ENCODE results near the gene POLR2J.
"Not testable (repeated sequence)": the region's sequence is repeated elsewhere in the genome, so short reads cannot be mapped to it uniquely, and the experiment has no call there.

Gene POLR2J

DNA sequence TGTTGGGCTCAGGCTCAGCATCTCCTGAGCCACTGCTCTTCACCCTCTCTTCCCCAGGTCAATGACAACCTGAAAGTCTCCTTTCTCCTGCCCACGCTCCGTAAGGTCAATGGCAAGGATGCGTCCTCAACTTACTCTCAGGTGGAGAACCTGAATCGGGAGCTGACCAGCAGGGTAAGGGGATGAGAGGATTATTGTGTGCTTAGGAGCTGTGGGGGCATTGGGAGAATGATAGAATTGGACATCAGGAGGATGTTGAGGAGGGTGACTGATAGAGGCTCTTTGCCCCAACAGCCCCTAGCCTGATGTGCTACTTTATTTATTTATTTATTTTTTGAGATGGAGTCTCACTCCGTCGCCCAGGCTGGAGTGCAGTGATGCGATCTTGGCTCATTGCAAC is 12.6 kb downstream of the POLR2J start:
- DNase-seq (ENCODE audit: low read depth), result no peak

DNA sequence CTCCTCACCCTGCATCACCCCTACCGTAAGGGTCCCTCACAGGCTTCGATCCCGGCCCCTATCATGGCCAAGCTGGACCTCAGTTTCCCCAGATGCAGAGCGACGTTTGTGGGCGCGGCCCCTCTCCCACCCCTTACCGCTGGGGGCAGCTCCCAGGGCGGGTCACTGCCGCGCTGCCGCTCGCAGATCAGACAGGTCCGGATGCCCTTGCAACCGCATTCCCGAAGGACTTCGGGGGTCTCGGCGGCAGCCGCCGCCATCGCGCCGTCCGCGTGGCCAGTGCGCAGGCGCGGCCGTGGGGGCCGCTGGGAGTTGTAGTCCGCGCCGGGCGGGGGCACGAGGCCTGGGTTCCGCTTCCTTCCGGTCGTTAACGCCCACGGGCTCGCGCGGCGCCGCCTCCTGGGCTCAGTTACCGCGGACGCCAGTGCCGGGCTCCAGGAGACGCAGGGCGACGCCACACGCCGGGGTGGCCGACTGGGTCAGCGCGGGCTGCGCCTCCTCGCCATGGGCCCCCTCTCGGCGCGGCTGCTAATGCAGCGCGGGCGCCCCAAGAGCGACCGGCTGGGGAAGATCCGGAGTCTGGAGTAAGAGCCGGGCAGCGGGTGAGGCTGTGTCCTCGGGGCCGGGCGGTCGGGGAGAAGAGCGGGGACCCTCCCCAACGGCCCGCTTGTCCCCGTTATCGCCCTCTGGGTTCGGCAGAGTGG is 14.0 kb downstream of the POLR2J start, which contains the start of the genes ALKBH4 and LRWD1:
TSS of gene ALKBH4 (minus strand) at position 287 of the 704 bp plus-strand sequence. CDS start at position 260, 27 bp downstream.
TSS of gene LRWD1 (plus strand) at position 408 of the 704 bp plus-strand sequence. CDS start at position 505, 97 bp downstream.
- peak; percentile 96 for DNase-seq (ENCODE audit: low read depth)

GRCh38 chr7:102463841-102464576 is 14.7 kb downstream of the POLR2J start:
- DNase-seq (ENCODE audit: low read depth), result no peak

- no peak for DNase-seq (ENCODE audit: low read depth)
Measured at GRCh38 chr7:102460467-102460866, 18.3 kb downstream of the POLR2J start.

DNA sequence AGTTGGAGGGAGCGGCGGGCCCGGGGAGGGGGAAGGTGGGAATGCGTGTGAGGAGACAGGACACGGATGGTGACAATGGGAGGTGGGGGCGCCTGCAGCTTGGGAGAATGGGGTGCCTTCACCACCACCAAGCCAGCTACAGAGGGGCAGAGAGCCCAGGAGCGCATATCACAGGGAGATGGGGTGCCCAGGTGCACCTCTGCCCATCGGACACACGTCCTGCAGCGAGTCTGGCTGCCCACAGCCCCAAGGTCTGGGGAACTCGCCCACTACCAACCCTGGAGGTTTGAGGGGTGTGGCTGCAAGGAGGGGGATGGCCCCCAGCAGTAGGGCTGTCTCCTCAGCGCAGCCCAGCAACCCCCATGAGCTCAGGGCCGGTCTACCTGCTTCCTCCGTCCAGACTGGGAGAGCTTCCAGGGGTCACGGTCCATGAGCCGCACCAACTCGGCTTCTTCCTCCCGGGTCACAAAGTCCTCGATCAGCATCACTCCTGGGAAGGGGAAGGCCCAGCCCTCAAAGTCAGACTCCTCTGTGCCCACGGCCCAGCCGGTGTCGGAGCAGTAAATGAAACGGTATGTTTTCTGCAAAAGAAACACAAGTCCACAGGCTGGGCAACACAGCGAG is 19.4 kb downstream of the POLR2J start:
- DNase-seq (ENCODE audit: low read depth), result no peak

DNA sequence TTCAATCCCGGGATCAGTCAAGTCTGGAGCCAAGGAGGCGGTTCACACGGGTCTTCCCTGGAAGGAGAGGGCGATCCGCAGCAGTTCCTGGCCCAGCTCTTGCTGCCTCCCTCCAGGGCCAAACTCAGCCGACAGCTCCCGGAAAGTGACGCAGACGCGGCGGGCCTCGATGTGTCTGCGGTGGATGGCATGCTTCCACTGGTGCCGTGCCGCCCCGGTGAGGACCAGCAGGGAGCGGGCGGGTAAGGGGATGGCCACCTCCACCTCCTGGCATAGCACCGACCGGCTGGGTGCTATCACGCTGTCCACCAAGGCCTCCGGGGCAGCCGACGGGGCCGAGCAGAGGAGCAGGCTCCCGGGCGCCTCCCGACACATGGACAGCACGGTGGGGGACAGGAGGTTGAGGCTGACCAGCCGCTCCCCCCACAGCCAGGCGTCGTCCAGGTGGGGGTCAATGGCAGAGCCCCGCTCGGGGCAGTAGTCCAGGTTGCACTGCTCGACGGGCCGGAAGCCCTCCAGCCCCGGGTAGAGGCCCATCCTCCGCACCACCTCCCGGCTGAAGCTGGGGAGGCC is 21.3 kb downstream of the POLR2J start:
- DNase-seq (ENCODE audit: low read depth), result no peak

GRCh38 chr7:102456327-102456726 is 22.4 kb downstream of the POLR2J start:
- no peak for DNase-seq (ENCODE audit: low read depth)

DNA sequence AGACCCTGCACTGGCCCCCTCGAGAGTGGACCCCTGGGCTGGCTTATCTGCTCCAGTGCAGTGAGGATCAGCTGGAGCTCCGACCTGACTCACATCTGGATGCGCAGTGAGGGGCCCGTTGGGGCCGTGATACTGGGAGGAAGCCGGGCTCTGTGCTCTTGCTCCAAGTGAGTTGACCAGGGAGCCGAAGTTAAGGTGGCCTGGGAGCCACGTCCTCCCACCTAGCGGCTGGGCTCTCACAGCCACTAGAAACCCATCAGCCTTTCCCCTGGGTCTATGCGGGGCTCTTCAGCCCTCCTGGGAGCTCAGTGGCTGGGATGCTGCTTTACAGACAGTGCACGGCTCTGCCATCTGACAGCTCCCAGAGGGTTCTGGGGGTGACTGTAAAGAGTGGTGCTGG is 23.1 kb downstream of the POLR2J start:
- no peak for DNase-seq (ENCODE audit: low read depth)

- DNase-seq (ENCODE audit: low read depth), result not testable (repeated sequence)
Measured at GRCh38 chr7:102454932-102455331, 23.8 kb downstream of the POLR2J start.

- DNase-seq (ENCODE audit: low read depth), result no peak
Measured at GRCh38 chr7:102454468-102454867, 24.3 kb downstream of the POLR2J start.

GRCh38 chr7:102453319-102453718 is 25.4 kb downstream of the POLR2J start:
- no peak for DNase-seq (ENCODE audit: low read depth)

DNA sequence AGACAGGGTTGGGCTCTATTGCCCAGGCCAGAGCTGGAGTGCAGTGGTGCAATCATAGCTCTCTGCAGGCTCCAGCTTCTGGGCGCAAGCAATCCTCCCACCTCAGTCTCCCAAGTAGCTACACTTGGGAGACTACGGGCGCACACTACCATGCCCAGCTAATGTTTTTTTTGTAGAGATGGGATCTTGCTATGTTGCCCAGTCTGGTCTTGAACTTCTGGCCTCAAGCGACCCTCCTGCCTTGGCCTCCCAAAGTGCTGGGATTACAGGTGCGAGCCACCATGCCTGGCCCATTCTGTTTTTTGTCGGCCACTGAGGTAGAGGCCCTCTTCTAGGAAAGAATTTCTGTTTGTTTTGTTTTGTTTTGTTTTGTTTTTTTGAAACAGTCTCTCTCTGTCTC is 26.3 kb downstream of the POLR2J start:
- no peak for DNase-seq (ENCODE audit: low read depth)

- no peak for DNase-seq (ENCODE audit: low read depth)
Measured at GRCh38 chr7:102451371-102452054, 27.2 kb downstream of the POLR2J start.

- no peak for DNase-seq (ENCODE audit: low read depth)
Measured at GRCh38 chr7:102450242-102450641, 28.5 kb downstream of the POLR2J start.

- no peak for DNase-seq (ENCODE audit: low read depth)
Measured at GRCh38 chr7:102449136-102449535, 29.6 kb downstream of the POLR2J start.

DNA sequence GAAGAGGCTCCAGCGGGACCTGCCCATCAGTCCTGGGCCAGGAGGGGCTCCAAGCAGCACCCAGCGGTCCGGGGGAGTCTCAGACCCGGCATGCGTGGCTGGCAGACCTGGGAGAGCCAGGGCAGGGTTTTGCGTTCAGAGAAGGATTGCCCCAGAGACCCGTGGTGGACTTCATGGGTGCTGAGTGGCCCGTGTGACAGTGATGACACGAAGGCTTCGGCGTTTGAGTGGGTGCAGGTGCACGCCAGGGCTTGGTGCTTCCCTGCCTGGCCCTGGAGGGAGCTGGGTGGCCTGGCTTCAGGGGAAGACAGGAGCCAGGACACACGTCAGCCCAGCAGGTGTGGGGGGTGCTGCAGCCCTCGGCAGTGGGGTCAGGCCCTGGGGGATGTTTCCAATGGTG is 31.4 kb downstream of the POLR2J start:
- DNase-seq (ENCODE audit: low read depth), result no peak

DNA sequence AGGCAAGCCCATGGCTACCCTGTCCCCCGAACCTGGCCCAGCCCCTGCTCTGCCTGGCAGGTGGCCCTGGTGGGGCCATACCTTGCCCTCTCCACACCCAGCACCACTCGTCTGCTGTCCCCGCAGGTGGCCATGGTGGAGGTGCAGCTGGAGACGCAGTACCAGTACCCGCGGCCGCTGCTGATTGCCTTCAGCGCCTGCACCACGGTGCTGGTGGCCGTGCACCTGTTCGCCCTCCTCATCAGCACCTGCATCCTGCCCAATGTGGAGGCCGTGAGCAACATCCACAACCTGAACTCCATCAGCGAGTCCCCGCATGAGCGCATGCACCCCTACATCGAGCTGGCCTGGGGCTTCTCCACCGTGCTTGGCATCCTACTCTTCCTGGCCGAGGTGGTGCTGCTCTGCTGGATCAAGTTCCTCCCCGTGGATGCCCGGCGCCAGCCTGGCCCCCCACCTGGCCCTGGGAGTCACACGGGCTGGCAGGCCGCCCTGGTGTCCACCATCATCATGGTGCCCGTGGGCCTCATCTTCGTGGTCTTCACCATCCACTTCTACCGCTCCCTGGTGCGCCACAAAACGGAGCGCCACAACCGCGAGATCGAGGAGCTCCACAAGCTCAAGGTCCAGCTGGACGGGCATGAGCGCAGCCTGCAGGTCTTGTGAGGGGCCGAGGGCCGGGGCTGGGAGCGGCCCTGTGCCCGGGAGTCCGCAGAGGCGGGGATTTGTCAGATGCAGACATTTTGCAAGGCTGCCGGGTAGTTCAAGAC is 32.1 kb downstream of the POLR2J start:
- no peak for DNase-seq (ENCODE audit: low read depth)

DNA sequence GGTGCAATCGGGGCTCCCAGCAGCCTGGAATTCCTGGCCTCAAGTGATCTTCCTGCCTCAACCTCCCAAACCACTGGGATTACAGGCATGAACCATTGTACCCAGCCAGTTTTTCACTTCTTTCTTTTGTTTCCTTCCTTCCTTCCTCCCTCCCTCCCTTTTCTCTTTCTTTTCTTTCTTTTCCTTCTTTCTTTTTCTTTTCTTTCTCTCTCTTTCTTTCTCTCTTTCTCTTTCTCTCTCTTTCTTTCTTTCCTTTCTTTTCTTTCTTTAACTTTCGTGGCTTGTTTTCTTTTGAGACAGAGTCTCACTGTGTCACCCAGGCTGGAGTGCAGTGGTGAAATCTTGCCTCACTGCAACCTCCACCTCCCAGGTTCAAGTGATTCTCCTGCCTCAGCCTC is 33.0 kb downstream of the POLR2J start:
- no peak for DNase-seq (ENCODE audit: low read depth)

- no peak for DNase-seq (ENCODE audit: low read depth)
Measured at GRCh38 chr7:102444961-102445673, 33.6 kb downstream of the POLR2J start.

DNA sequence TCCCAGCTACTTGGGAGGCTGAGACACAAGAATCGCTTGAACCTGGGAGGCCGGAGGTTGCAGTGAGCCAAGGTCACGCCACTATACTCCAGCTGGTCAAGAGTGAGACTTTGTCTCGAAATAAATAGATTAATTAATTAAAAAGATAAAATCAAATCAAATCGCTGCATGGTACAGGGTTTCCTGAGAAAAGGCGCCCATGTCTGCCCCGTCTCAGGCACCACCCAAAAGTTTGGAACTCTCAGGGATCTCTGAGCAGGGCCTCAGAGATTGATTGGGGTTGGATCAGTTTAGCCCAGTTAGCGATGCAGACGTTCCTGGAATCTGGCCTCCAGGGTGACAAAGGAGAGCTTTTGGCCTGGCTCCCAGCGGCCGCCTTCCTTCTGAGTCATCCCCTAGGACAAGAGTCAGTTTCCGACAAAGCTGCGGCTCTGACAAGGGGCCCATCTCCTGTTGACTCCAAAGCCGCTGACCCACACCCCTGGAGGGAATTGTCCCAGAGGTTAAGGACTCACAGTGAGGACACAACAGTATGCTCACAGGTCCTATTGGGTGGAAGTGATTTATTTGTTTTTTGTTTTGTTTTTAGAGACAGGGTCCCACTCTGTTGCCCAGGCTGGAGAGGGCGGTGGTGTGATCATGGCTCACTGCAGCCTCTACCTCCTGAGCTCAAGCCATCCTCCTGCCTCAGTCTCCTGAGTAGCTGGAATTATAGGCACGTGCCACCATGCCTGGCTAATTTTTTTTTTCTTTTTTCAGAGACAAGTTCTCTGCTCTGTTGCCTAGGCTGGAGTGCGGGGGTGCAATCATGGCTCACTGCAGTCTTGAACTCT is 38.5 kb downstream of the POLR2J start:
- DNase-seq (ENCODE audit: low read depth), result no peak
